WERI-Rb-1 (cell line): ENCODE results near the gene GDPD3.
"Not testable (repeated sequence)": the region's sequence is repeated elsewhere in the genome, so short reads cannot be mapped to it uniquely, and the experiment has no call there.

ENCODE experiments used
- DNase-seq: peaks from one replicate; pipeline ENCODE4 v3.0.0-alpha.2; 2020
- H3K27ac ChIP-seq: fragments of 250-450 bp; sonication (Bioruptor Pico); 2 replicates; pipeline ENCODE4 v1.5.1; 2020; ENCODE audit warnings: mild to moderate bottlenecking, moderate library complexity
- H3K27me3 ChIP-seq: fragments of 250-450 bp; sonication (Bioruptor Pico); 2 replicates; pipeline ENCODE4 v1.5.1; 2021; ENCODE audit warnings: mild to moderate bottlenecking, low read depth, moderate library complexity; ENCODE audit not compliant: insufficient read depth, severe bottlenecking
- H3K36me3 ChIP-seq: fragments of 250-450 bp; sonication (Bioruptor Pico); 2 replicates; pipeline ENCODE4 v1.5.1; 2020; ENCODE audit warnings: mild to moderate bottlenecking, moderate library complexity
- H3K4me3 ChIP-seq: 2 replicates; pipeline ENCODE4 v1.5.1; 2011; ENCODE audit warnings: low read depth, mild to moderate bottlenecking, control low read depth, low read length
- H3K9me3 ChIP-seq: fragments of 250-450 bp; sonication (Bioruptor Pico); 2 replicates; pipeline ENCODE4 v1.5.1; 2021; ENCODE audit warnings: mild to moderate bottlenecking, moderate library complexity; ENCODE audit not compliant: severe bottlenecking
- CTCF ChIP-seq: IDR thresholded peaks from 2 replicates; pipeline ENCODE4 v1.5.1; 2011; ENCODE audit warnings: low read depth, mild to moderate bottlenecking, control low read depth, inconsistent platforms, low read length

Gene GDPD3

DNA sequence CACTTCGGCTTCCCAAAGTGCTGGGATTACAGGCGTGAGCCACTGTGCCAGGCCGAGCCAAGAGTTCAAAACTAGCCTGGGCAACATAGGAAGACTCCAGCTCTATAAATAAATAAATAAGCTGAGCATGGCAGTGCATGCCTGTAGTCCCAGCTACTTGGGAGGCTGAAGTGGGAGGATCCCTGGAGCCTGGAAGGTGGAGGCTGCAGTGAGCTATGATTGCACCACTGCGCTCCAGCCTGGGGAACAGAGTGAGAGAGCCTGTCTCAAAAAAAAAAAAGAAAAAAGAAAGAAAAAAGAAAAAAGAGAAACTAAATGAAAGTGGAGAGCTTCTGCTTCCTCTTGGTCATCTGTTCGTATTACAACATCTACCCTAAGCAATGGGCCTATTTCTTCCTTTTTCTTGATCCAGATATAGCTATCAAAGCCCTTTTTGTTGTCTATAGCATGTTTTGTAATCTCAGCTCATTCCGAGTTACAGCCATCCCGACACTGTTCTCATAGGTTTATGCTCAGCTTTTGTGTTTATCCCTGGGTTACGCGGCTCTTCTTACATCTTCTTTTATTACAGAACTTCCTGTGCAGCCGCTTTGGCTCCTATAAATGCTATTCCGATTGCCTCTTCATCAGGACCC, 23.8 kb upstream of the GDPD3 start:
- Histone ChIP-seq H3K4me3 (no peak overlapping the region), H3K36me3 (no peaks in the 10 kb centered on the region), H3K27ac (no peak overlapping the region), H3K9me3 (peaks cover 2% of the 10 kb centered on the region), H3K27me3 (no peaks in the 10 kb centered on the region)
- DNase-seq: no peak
- TF ChIP-seq CTCF: no peak

- no peaks in the 10 kb centered on the region for H3K27me3 ChIP-seq
- no peaks in the 10 kb centered on the region for H3K36me3 ChIP-seq
- peaks cover 2% of the 10 kb centered on the region for H3K9me3 ChIP-seq
- no peak for TF ChIP-seq CTCF
- no peak overlapping the region for H3K4me3 ChIP-seq
- H3K27ac ChIP-seq: no peak overlapping the region
- DNase-seq: no peak
These were observed 19.3 kb upstream of the GDPD3 start for GRCh38 chr16:30132591-30132990.

DNA sequence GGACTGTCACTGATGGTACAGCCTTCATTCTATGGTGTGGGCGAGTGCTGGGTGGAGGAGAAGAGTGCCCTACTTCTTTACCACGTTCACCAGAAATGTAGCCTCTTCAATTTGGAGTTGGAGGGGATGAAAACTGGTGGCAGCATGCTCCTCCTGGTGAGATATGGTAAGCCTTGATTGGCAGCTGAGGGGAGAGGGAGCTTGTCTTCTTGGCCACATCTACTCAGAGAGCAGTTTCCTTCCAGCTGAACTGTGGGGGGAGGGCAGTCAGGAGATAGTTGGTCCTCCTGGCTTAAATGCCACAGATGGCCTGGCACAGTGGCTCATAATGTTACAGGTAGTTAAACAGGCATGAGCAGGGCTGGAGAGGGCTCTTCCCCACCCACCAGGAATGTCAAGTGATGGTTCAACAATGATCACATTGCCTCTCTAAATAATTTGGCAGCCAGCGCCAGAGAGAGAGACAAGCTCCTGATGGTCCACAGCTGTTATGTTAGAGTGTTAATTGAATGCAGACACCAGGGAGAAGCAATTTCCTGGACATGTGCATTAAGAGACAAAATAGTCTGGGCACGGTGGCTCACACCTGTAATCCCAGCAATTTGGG, 18.6 kb upstream of the GDPD3 start:
- DNase-seq: no peak
- no peaks in the 10 kb centered on the region for H3K27me3 ChIP-seq

DNA sequence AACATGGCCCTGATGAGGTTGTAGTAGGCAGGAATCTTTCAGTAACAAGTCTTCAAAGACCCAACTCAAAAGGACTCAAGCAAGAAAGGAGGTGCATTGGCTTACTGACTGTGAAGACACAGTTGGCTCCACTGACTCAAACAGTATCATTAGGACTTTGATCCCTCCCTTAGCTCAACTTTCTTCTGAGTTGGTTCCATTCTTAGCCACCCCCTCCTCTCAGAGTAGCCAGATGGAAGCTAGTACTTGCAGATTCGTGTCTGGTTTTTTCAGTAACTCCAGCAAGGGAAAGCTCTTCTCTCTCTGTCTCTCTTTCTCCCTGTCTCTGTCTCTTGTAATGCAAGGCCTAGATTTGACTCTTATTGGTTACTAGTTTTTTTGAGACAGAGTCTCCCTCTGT, 14.7 kb upstream of the GDPD3 start:
- H3K4me3 ChIP-seq: no peak overlapping the region
- no peak for TF ChIP-seq CTCF
- DNase-seq: no peak
- no peak overlapping the region for H3K27ac ChIP-seq
- no peaks in the 10 kb centered on the region for H3K27me3 ChIP-seq
- H3K36me3 ChIP-seq: no peaks in the 10 kb centered on the region
- H3K9me3 ChIP-seq: no peaks in the 10 kb centered on the region

More for the DNA sequence above, 18.6 kb upstream of the GDPD3 start:
- no peak for TF ChIP-seq CTCF
- H3K27ac ChIP-seq: no peak overlapping the region
- no peaks in the 10 kb centered on the region for H3K36me3 ChIP-seq
- H3K4me3 ChIP-seq: no peak overlapping the region
- peaks cover 2% of the 10 kb centered on the region for H3K9me3 ChIP-seq

DNA sequence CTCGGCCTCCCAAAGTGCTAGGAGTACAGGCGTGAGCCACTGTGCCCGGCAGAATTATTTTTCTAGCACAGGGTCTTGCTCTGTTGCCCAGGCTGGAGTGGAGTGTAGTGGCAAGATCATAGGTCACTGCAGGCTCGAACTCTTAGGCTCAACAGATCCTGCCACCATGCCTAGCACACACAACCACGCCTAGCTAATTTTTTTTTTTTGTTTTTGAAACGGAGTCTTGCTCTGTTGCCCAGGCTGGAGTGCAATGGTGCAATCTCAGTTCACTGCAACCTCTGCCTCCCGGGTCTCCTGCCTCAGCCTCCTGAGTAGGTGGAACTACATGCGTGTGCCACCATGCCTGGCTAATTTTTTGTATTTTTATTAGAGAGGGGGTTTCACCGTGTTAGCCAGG, 12.4 kb upstream of the GDPD3 start:
- not testable (repeated sequence) for H3K9me3 ChIP-seq, H3K4me3 ChIP-seq, H3K36me3 ChIP-seq, DNase-seq, H3K27ac ChIP-seq, H3K27me3 ChIP-seq

DNA sequence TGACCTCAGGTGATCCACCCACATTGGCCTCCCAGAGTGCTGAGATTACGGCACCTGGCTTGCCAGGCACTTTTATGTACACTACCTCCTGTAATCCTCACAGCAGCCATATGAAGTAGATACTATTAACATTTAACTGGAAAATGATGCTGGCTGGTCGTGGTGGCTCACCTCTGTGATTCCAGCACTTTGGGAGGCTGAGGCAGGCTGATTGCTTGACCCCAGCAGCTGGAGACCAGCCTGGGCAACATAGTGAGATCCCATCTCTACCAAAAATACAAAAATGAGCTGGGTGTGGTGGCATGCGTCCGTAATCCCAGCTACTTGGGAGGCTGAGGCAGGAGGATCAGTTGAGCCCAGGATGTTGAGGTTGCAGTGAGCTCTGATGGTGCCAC, 11.6 kb upstream of the GDPD3 start:
- Histone ChIP-seq H3K27me3 (no peaks in the 10 kb centered on the region), H3K9me3 (no peaks in the 10 kb centered on the region), H3K36me3 (peaks cover 8% of the 10 kb centered on the region), H3K27ac (no peak overlapping the region), H3K4me3 (no peak overlapping the region)
- DNase-seq: no peak
- TF ChIP-seq CTCF: no peak
